Pancreas (tissue), 10 donors: ENCODE results near the gene ALMS1. TPM values are rescaled to one million over a fixed set of nuclear protein-coding genes. Genes with fewer than 3 reads are reported as not detected.
"Not testable (repeated sequence)": the region's sequence is repeated elsewhere in the genome, so short reads cannot be mapped to it uniquely, and the experiment has no call there.

Experiments used
- ATAC-seq, 4 donors: fragments of 200-7000 bp; cut with Tn5 transposase; one replicate each; pipeline versions ENCODE4 v1.8.0 to v1.9.1; 2020; ENCODE audit warnings: mild to moderate bottlenecking in 4 of 4, moderate library complexity in 4 of 4
- DNase-seq, 6 donors: peaks; one replicate each; pipeline ENCODE4 v3.0.0-alpha.2; 2020
- FAIRE-seq: peaks from 2 replicates; lab custom pipeline; 2012; peaks lifted over from hg19 to GRCh38; lab: Jason Lieb, UNC
- H3K27ac ChIP-seq, 4 donors: fragments of 200-600 bp; sonication (generic); 1 replicate in 3 of 4; 2 replicates in 1 of 4; pipeline versions ENCODE4 v1.5.0 to v1.8.0; 2020
- H3K27me3 ChIP-seq, 4 donors: fragments of 200-600 bp; one replicate each; pipeline ENCODE4 v1.8.0; 2021
- H3K36me3 ChIP-seq, 3 donors: fragments of 200-600 bp; sonication (generic) in 1 of 3; one replicate each; pipeline versions ENCODE4 v1.5.0 to v1.8.0; 2020 to 2021
- H3K4me1 ChIP-seq, 3 donors: fragments of 200-600 bp; one replicate each; pipeline ENCODE4 v1.8.0; 2021
- H3K4me3 ChIP-seq, 4 donors: fragments of 200-600 bp; sonication (generic) in 2 of 4; one replicate each; pipeline versions ENCODE4 v1.5.0 to v1.8.0; 2020 to 2021
- H3K9me3 ChIP-seq, 4 donors: fragments of 200-600 bp; one replicate each; pipeline ENCODE4 v1.8.0; 2021
- CTCF ChIP-seq, 4 donors: fragments of 200-600 bp; sonication (generic) in 3 of 4; IDR thresholded peaks; one replicate each; pipeline versions ENCODE4 v1.5.0 to v1.8.0; 2021; ENCODE audit warnings: antibody characterized with exemption in 4 of 4
- WGBS, 2 donors: extraction: QIAGEN DNeasy Blood & Tissue Kit; methylation state at CpG; one replicate each; pipeline ENCODE4 v1.1.7; 2013; 5-methylcytosine and 5-hydroxymethylcytosine counted together
- intact Hi-C, 3 donors: fragments of 100-400 bp; cut with DNase I; formaldehyde crosslinking; loops; one replicate each; pipeline versions ENCODE4 v1.11.1 to v1.14.2; 2022
- polyA plus RNA-seq, 2 donors: library from polyadenylated mRNA; stranded (reverse); fragments of 200-250 nt; gene quantifications; one replicate each; pipeline ENCODE4 v1.2.3, GENCODE V29; 2013
- total RNA-seq, 6 donors: library from RNA; stranded (reverse); fragmentation: NEBNext Ultra II Directional in 4 of 6; extraction: Animal tissue kit (Norgen Biotek cat#: 25700) in 4 of 6; gene quantifications; one replicate each; pipeline versions ENCODE4 v1.2.1 to v1.2.4, GENCODE V29; 2021 to 2023
- donor health status: healthy with polysubstance abuse.
- donor health status: DM: no; HTN: no; CAD: no; lungs with moderate emphysema.
- donor health status: DM: no; HTN: no; CAD: no.
- donor health status: control.
- donor health status: control.
- donor health status: Bipolar disorder and iron deficiency.
- donor health status: DM: yes; HTN: yes; CAD: no.
- donor health status: DM: no; HTN: no; CAD: no.
- donor health status: DM: no; HTN: no; CAD: no.
- donor health status: DM: yes; HTN: yes; CAD: no.

The ALMS1 gene
- total and polyA plus RNA-seq, 8 donors, result 7.8 to 19.8 (median 13.3) TPM

GRCh38 chr2:73640946-73641766 is 255.5 kb downstream of the ALMS1 start:
- no peaks in the 10 kb centered on the region for H3K9me3 ChIP-seq
- no peak overlapping the region for H3K4me3 ChIP-seq
- no peak for TF ChIP-seq CTCF (IDR thresholded peaks at IDR 0.05)
- intact Hi-C loops, result no loop called here
- ATAC-seq, result peak in 3 of 4 donors; percentile 9 to 18 (median 12)
- no peak overlapping the region for H3K27ac ChIP-seq
- H3K36me3 ChIP-seq, result no peaks in the 10 kb centered on the region
- DNase-seq, result no peak
- H3K4me1 ChIP-seq, result peaks cover 3 to 6% (median 6%) of the 10 kb centered on the region in 3 donors
- FAIRE-seq, result no peak
- no peaks in the 10 kb centered on the region for H3K27me3 ChIP-seq
- 90 to 93% methylated on average over 19 of the region's 19 CpGs for WGBS, 2 donors

GRCh38 chr2:73641767-73642062 is 256.1 kb downstream of the ALMS1 start:
- FAIRE-seq, result no peak

GRCh38 chr2:73642338-73643018 is 256.8 kb downstream of the ALMS1 start, which contains the start of gene NAT8:
NAT8 (minus strand) TSS chr2:73642422; CDS start chr2:73641628, 794 bp downstream.
- ATAC-seq (no peak), DNase-seq (no peak), FAIRE-seq (no peak)
- Histone ChIP-seq H3K4me1 (peaks cover 3 to 6% (median 6%) of the 10 kb centered on the region in 3 donors), H3K4me3 (no peak within 1 kb of the TSS), H3K9me3 (no peaks in the 10 kb centered on the region), H3K36me3 (no peaks in the 10 kb centered on the region), H3K27me3 (no peaks in the 10 kb centered on the region), H3K27ac (no peak within 1 kb of the TSS)
- no peak for TF ChIP-seq CTCF (IDR thresholded peaks at IDR 0.05)
- WGBS, 2 donors, result 68 to 80% methylated on average over 12 to 13 of the region's 13 CpGs
- intact Hi-C loops, result no loop called here

More at GRCh38 chr2:73641767-73642062, 256.1 kb downstream of the ALMS1 start:
- ATAC-seq (no peak), DNase-seq (no peak)
- Histone ChIP-seq H3K36me3 (no peaks in the 10 kb centered on the region), H3K9me3 (no peaks in the 10 kb centered on the region), H3K27me3 (no peaks in the 10 kb centered on the region), H3K4me3 (no peak overlapping the region), H3K4me1 (peaks cover 3 to 6% (median 6%) of the 10 kb centered on the region in 3 donors), H3K27ac (no peak overlapping the region)
- TF ChIP-seq CTCF (IDR thresholded peaks at IDR 0.05), result no peak
- WGBS, 2 donors, result 84 to 90% methylated on average over 3 of the region's 3 CpGs
- intact Hi-C loops, result no loop called here

GRCh38 chr2:73647690-73648089 is 262.1 kb downstream of the ALMS1 start:
- H3K27me3 ChIP-seq, DNase-seq, ATAC-seq, intact Hi-C loops, H3K36me3 ChIP-seq, H3K4me1 ChIP-seq, FAIRE-seq, H3K27ac ChIP-seq, H3K4me3 ChIP-seq, H3K9me3 ChIP-seq: not testable (repeated sequence)
- 91 to 94% methylated on average over 10 of the region's 10 CpGs for WGBS, 2 donors

GRCh38 chr2:73651591-73652230 is 266.1 kb downstream of the ALMS1 start:
- Histone ChIP-seq H3K9me3 (no peaks in the 10 kb centered on the region), H3K4me1 (no peaks in the 10 kb centered on the region), H3K36me3 (no peaks in the 10 kb centered on the region), H3K27me3 (no peaks in the 10 kb centered on the region), H3K27ac (no peak overlapping the region), H3K4me3 (no peak overlapping the region)
- intact Hi-C loops, result no loop called here
- no peak for TF ChIP-seq CTCF (IDR thresholded peaks at IDR 0.05)
- ATAC-seq, result no peak
- no peak for FAIRE-seq
- no peak for DNase-seq
- 48 to 57% methylated on average over 6 of the region's 6 CpGs for WGBS, 2 donors
